PFSK-1 (cell line): ENCODE results near the gene GOT1.

Experiments used
- POLR2AphosphoS5 ChIP-seq: IDR thresholded peaks from 2 replicates; pipeline ENCODE4 v1.6.1; 2012; ENCODE audit warnings: low read depth, mild to moderate bottlenecking, control low read depth, low read length, moderate library complexity
- TAF1 ChIP-seq: IDR thresholded peaks from 2 replicates; pipeline ENCODE4 v1.6.1; 2012; ENCODE audit warnings: low read length, control low read depth, borderline replicate concordance; ENCODE audit not compliant: insufficient read depth

DNA sequence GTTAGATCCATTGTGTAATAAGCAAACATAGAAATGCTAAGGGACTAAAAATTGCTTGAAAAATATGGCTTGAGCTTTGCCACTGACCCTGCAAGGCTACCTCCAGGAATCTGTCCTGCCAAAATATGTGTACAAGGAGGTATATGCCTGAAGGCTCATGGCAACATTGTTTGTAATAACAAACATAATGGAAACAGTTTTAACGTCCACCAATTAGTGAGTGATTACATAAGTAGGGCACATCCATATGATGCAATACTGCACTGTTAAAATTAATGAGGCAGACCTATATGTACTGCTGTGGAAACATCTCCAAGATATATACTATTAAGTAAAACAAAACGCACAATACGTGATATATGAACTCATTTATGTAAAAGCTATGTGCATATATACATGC is 13.1 kb upstream of the GOT1 start:
- TF ChIP-seq POLR2AphosphoS5 (no peak), TAF1 (no peak)
